Trophoblast cell (in vitro differentiated cells and primary cell): ENCODE results near the gene PSG11.
"Not testable (repeated sequence)": the region's sequence is repeated elsewhere in the genome, so short reads cannot be mapped to it uniquely, and the experiment has no call there.

ENCODE experiments used
- DNase-seq, 2 donors: peaks; one replicate each; pipeline ENCODE4 v3.0.0-alpha.2; 2016
- H2AFZ ChIP-seq: 2 replicates; pipeline ENCODE4 v1.6.1; 2013; ENCODE audit warnings: low read length, moderate library complexity, mild to moderate bottlenecking; ENCODE audit not compliant: insufficient read depth, poor library complexity
- H2AK5ac ChIP-seq: 2 replicates; pipeline ENCODE4 v1.6.1; 2013; ENCODE audit warnings: mild to moderate bottlenecking, low read length
- H2BK120ac ChIP-seq: 2 replicates; pipeline ENCODE4 v1.6.1; 2013; ENCODE audit warnings: low read length, mild to moderate bottlenecking, moderate library complexity; ENCODE audit not compliant: insufficient read depth, poor library complexity
- H2BK12ac ChIP-seq: 2 replicates; pipeline ENCODE4 v1.6.1; 2013; ENCODE audit warnings: mild to moderate bottlenecking, low read length, moderate library complexity
- H2BK5ac ChIP-seq: 2 replicates; pipeline ENCODE4 v1.6.1; 2013; ENCODE audit warnings: low read length, low read depth, moderate library complexity, mild to moderate bottlenecking; ENCODE audit not compliant: poor library complexity
- H3K14ac ChIP-seq: 2 replicates; pipeline ENCODE4 v1.6.1; 2013; ENCODE audit warnings: mild to moderate bottlenecking, low read length
- H3K18ac ChIP-seq: 2 replicates; pipeline ENCODE4 v1.6.1; 2013; ENCODE audit warnings: mild to moderate bottlenecking, low read length
- H3K23ac ChIP-seq: 2 replicates; pipeline ENCODE4 v1.6.1; 2013; ENCODE audit warnings: low read length
- H3K27ac ChIP-seq: 2 replicates; pipeline ENCODE4 v1.5.1; 2013; ENCODE audit warnings: low read depth, mild to moderate bottlenecking, inconsistent platforms, low read length, moderate library complexity
- H3K27me3 ChIP-seq: 2 replicates; pipeline ENCODE4 v1.6.1; 2013; ENCODE audit warnings: inconsistent platforms, mild to moderate bottlenecking, low read length, moderate library complexity; ENCODE audit not compliant: insufficient read depth
- H3K36me3 ChIP-seq, 2 experiments: 1 replicate in 1 of 2; 2 replicates in 1 of 2; pipeline ENCODE4 v1.6.1; 2013; ENCODE audit warnings: low read length in 2 of 2, mild to moderate bottlenecking in 2 of 2, moderate library complexity in 1 of 2; ENCODE audit not compliant: insufficient read depth in 2 of 2, control insufficient read depth in 1 of 2
- H3K4ac ChIP-seq: 2 replicates; pipeline ENCODE4 v1.6.1; 2013; ENCODE audit warnings: low read depth, mild to moderate bottlenecking, low read length, moderate library complexity
- H3K4me1 ChIP-seq, 2 experiments: 1 replicate in 1 of 2; 2 replicates in 1 of 2; pipeline ENCODE4 v1.6.1; 2013; ENCODE audit warnings: low read length in 2 of 2, mild to moderate bottlenecking in 2 of 2, moderate library complexity in 1 of 2; ENCODE audit not compliant: insufficient read depth in 2 of 2, control insufficient read depth in 1 of 2
- H3K4me2 ChIP-seq: 2 replicates; pipeline ENCODE4 v1.6.1; 2013; ENCODE audit warnings: inconsistent platforms, mild to moderate bottlenecking, low read length, moderate library complexity
- H3K4me3 ChIP-seq: 2 replicates; pipeline ENCODE4 v1.5.1; 2013; ENCODE audit warnings: mild to moderate bottlenecking, low read depth, low read length, inconsistent platforms
- H3K79me1 ChIP-seq: one replicate; pipeline ENCODE4 v1.6.1; 2013; ENCODE audit warnings: low read length
- H3K79me2 ChIP-seq: 2 replicates; pipeline ENCODE4 v1.6.1; 2013; ENCODE audit warnings: low read length, mild to moderate bottlenecking; ENCODE audit not compliant: control insufficient read depth, insufficient read depth, poor library complexity
- H3K9ac ChIP-seq: 2 replicates; pipeline ENCODE4 v1.6.1; 2013; ENCODE audit warnings: mild to moderate bottlenecking, low read length
- H3K9me3 ChIP-seq: 2 replicates; pipeline ENCODE4 v1.6.1; 2013; ENCODE audit warnings: low read depth, mild to moderate bottlenecking, control low read depth, inconsistent platforms, low read length; ENCODE audit not compliant: insufficient read depth
- H4K12ac ChIP-seq: 2 replicates; pipeline ENCODE4 v1.6.1; 2013; ENCODE audit warnings: low read depth, mild to moderate bottlenecking, low read length, moderate library complexity
- H4K8ac ChIP-seq: 2 replicates; pipeline ENCODE4 v1.6.1; 2013; ENCODE audit warnings: low read depth, mild to moderate bottlenecking, low read length, moderate library complexity
- H4K91ac ChIP-seq: one replicate; pipeline ENCODE4 v1.6.1; 2013; ENCODE audit warnings: low read depth, mild to moderate bottlenecking, low read length, moderate library complexity
- WGBS: extraction: QIAGEN DNeasy Blood & Tissue Kit; methylation state at CpG from one replicate; pipeline ENCODE4 v1.1.7; 2013; ENCODE audit warnings: missing lambda C conversion rate; ENCODE audit not compliant: insufficient read length, insufficient coverage; ENCODE audit errors: extremely low coverage; 5-methylcytosine and 5-hydroxymethylcytosine counted together

The PSG11 gene

DNA sequence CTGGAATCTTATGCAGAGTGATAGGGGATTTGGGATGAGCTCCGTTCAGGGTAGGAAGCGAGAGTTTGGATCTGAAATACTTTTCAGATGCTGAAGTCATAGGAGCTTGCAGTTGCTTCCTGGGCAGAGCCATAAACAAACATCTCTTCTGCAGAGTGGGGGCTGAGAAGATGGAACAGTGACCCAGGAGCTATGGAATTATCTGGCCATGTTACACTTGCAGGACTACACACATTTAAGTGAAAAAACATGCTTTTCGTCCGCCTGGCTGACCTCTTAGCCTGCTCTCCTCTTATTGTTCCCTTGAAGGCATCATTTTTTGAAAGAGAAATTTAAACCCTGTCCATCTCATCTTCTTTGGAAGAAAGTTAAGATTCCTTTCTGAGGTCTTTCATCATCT is 40.7 kb downstream of the PSG11 start:
- Histone ChIP-seq H2AK5ac (no peak overlapping the region), H3K36me3 (no peaks in the 10 kb centered on the region), H3K79me2 (no peaks in the 10 kb centered on the region), H2BK120ac (no peak overlapping the region), H3K9ac (no peak overlapping the region), H3K18ac (no peak overlapping the region), H4K8ac (no peak overlapping the region), H4K91ac (no peak overlapping the region), H2AFZ (no peak overlapping the region), H2BK12ac (no peak overlapping the region), H3K14ac (no peak overlapping the region), H2BK5ac (no peak overlapping the region), H3K9me3 (peaks cover 2% of the 10 kb centered on the region), H3K4me1 (no peaks in the 10 kb centered on the region), H3K23ac (no peak overlapping the region), H3K79me1 (no peaks in the 10 kb centered on the region), H3K4me3 (no peak overlapping the region), H3K27me3 (no peaks in the 10 kb centered on the region), H3K4ac (no peak overlapping the region), H3K4me2 (no peak overlapping the region), H4K12ac (no peak overlapping the region), H3K27ac (no peak overlapping the region)
- no peak for DNase-seq
- WGBS: no CpG with 5 or more reads among the region's 4 CpGs

DNA sequence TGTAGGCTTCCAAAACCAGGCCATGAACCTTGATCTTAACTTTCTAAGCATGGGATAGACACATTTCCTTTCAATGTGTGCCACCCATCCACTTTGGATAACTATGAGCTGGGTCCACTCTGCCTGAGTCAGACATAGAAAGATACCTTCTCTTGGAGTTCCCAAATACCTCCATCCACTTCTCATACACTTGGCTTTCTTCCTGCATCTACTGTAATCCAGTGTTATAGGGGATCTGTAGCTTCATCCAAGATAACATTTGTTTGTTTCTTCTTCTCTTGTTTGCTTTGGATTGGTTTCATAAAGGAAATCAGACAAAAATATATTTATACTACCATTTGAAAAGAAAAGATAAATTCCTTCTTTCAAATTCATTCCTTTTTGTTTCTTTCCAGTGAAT is 44.2 kb downstream of the PSG11 start:
- H3K14ac ChIP-seq, H3K4me2 ChIP-seq, H3K18ac ChIP-seq, H3K79me1 ChIP-seq, H2AFZ ChIP-seq, H2AK5ac ChIP-seq, H3K9me3 ChIP-seq, H3K4me1 ChIP-seq, H4K8ac ChIP-seq, H2BK120ac ChIP-seq, H3K4ac ChIP-seq, H3K27ac ChIP-seq, H2BK5ac ChIP-seq, H3K9ac ChIP-seq, H3K79me2 ChIP-seq, DNase-seq, H3K36me3 ChIP-seq, H4K12ac ChIP-seq, H2BK12ac ChIP-seq, H3K4me3 ChIP-seq, H3K23ac ChIP-seq, H4K91ac ChIP-seq, H3K27me3 ChIP-seq: not testable (repeated sequence)

DNA sequence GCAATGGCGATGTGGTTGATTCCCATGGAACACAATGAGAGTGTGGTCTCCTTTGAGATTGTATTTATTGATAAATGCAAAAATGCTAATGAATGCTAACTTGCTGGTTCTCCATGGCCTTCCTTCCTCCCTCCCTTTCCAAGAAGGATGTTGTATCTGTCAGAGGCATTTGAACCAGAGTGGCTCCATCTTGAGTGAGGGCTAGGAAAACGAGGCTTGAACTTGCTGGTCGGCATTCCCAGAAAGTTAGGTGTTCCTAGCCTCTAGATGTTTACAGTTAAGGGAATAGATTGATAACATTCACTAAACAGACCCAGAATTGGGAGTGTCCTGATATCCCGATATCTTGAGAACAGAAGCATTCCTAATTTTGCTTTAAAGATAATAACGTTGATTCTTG is 54.8 kb downstream of the PSG11 start:
- not testable (repeated sequence) for H4K12ac ChIP-seq, H3K23ac ChIP-seq, H4K91ac ChIP-seq, H3K4me2 ChIP-seq, H2AK5ac ChIP-seq, H2BK5ac ChIP-seq, H3K9me3 ChIP-seq, H2BK120ac ChIP-seq, H3K14ac ChIP-seq, H2AFZ ChIP-seq, H3K9ac ChIP-seq, H3K27ac ChIP-seq, H3K4me3 ChIP-seq, H3K36me3 ChIP-seq, H3K4ac ChIP-seq, H3K79me2 ChIP-seq, H2BK12ac ChIP-seq, H3K18ac ChIP-seq, H4K8ac ChIP-seq, H3K79me1 ChIP-seq, H3K4me1 ChIP-seq, H3K27me3 ChIP-seq
- no CpG with 5 or more reads among the region's 5 CpGs for WGBS
- peak; percentile 73 to 78 for DNase-seq

- Histone ChIP-seq H2AFZ (no peak overlapping the region), H3K9ac (no peak overlapping the region), H3K27ac (no peak overlapping the region), H4K12ac (no peak overlapping the region), H2BK5ac (no peak overlapping the region), H3K9me3 (peaks cover 14% of the 10 kb centered on the region), H3K27me3 (no peaks in the 10 kb centered on the region), H3K36me3 (no peaks in the 10 kb centered on the region), H3K14ac (no peak overlapping the region), H3K79me1 (no peaks in the 10 kb centered on the region), H3K18ac (no peak overlapping the region), H4K91ac (no peak overlapping the region), H3K23ac (no peak overlapping the region), H2BK12ac (no peak overlapping the region), H3K4ac (no peak overlapping the region), H3K4me1 (no peaks in the 10 kb centered on the region), H2AK5ac (no peak overlapping the region), H3K4me2 (no peak overlapping the region), H4K8ac (no peak overlapping the region), H2BK120ac (no peak overlapping the region), H3K79me2 (no peaks in the 10 kb centered on the region), H3K4me3 (no peak overlapping the region)
- DNase-seq: peak; percentile 48 to 57
- WGBS: no CpG with 5 or more reads among the region's 2 CpGs
These were observed 61.1 kb downstream of the PSG11 start for GRCh38 chr19:42965176-42965575.

- Histone ChIP-seq H2BK120ac (no peak overlapping the region), H2AK5ac (no peak overlapping the region), H2BK5ac (no peak overlapping the region), H3K79me2 (no peaks in the 10 kb centered on the region), H3K27ac (no peak overlapping the region), H3K9ac (no peak overlapping the region), H4K8ac (no peak overlapping the region), H2AFZ (no peak overlapping the region), H3K4ac (no peak overlapping the region), H3K4me3 (no peak overlapping the region), H3K79me1 (no peaks in the 10 kb centered on the region), H3K4me1 (no peaks in the 10 kb centered on the region), H4K12ac (no peak overlapping the region), H2BK12ac (no peak overlapping the region), H4K91ac (no peak overlapping the region), H3K23ac (no peak overlapping the region), H3K18ac (no peak overlapping the region), H3K27me3 (no peaks in the 10 kb centered on the region), H3K14ac (no peak overlapping the region), H3K9me3 (peaks cover 12% of the 10 kb centered on the region), H3K4me2 (no peak overlapping the region), H3K36me3 (no peaks in the 10 kb centered on the region)
- DNase-seq: no peak
- no CpG with 5 or more reads among the region's 6 CpGs for WGBS
These were observed 65.2 kb downstream of the PSG11 start for GRCh38 chr19:42961119-42961518.
